PC-3 (cell line): Measurements from ENCODE around the gene CFAP58.

Experiments
- CTCF ChIP-seq: fragments of 300-600 bp; sonication (generic); conservative IDR thresholded peaks from 2 replicates; pipeline ENCODE4 v1.5.1; 2017; ENCODE audit warnings: antibody characterized with exemption, low read depth, mild to moderate bottlenecking, low read length
- EZH2 ChIP-seq: fragments of 300-600 bp; sonication (generic); IDR thresholded peaks from one replicate; pipeline ENCODE4 v1.6.1; 2017; ENCODE audit warnings: antibody characterized with exemption, mild to moderate bottlenecking, low read length; ENCODE audit not compliant: unreplicated experiment
- EZH2phosphoT487 ChIP-seq: fragments of 300-600 bp; sonication (generic); IDR thresholded peaks from 2 replicates; pipeline ENCODE4 v1.6.1; 2018; ENCODE audit warnings: mild to moderate bottlenecking, antibody characterized with exemption, low read length, borderline replicate concordance

GRCh38 chr10:104318326-104318725, 35.3 kb upstream of the CFAP58 start:
- no peak for TF ChIP-seq CTCF
- no peak for TF ChIP-seq EZH2
- no peak for TF ChIP-seq EZH2phosphoT487
